ENCODE results near the gene PDIK1L. TPM values are rescaled to one million over a fixed set of nuclear protein-coding genes. Genes with fewer than 3 reads are reported as not detected.
A peak's percentile ranks its signal among the peaks of the same experiment; 100 is the strongest.

PDIK1L gene
- total and polyA plus RNA-seq, 9 of the 15 experiments (the other 6 are each of a cell fraction or from before 2014, with no cell fraction given): 12.8 to 30.2 (median 21.5) TPM

- TF ChIP-seq HNRNPUL1 (IDR thresholded peaks at IDR 0.05; ENCODE audit: low read length): no peak
- TF ChIP-seq CHD7 (IDR thresholded peaks at IDR 0.05; ENCODE audit: low read depth, low read length): no peak
- TF ChIP-seq CREB5 (CRISPR knock-in tag; IDR thresholded peaks at IDR 0.05): no peak
- TF ChIP-seq CHD4 (IDR thresholded peaks at IDR 0.05; ENCODE audit: insufficient read depth, insufficient replicate concordance, low read depth, low read length, poor library complexity, severe bottlenecking): no peak
- no peak for TF ChIP-seq CHD1 (IDR thresholded peaks at IDR 0.05; ENCODE audit: low read length)
- TF ChIP-seq ZNF551 (CRISPR knock-in tag; IDR thresholded peaks at IDR 0.05): no peak
- TF ChIP-seq POLR2G (IDR thresholded peaks at IDR 0.05; ENCODE audit: low read depth, low read length): peak; percentile 90
- TF ChIP-seq NONO (IDR thresholded peaks at IDR 0.05; ENCODE audit: low read depth in 2 of 2, low read length in 1 of 2): peak; percentile 47 to 58
- 0 out of 2 replicates have a peak, but pooled peaks have one; percentile 90 for TF ChIP-seq MTA3 (IDR thresholded peaks at IDR 0.05; ENCODE audit: borderline replicate concordance)
- no peak; the same call in 1 of the 2 replicates for TF ChIP-seq ETV5 (CRISPR knock-in tag; IDR thresholded peaks at IDR 0.05; ENCODE audit: low read depth)
- TF ChIP-seq MED1 (CRISPR knock-in tag; IDR thresholded peaks at IDR 0.05; ENCODE audit: borderline replicate concordance): no peak; the same call in 1 of the 2 replicates
- TF ChIP-seq C11orf30 (IDR thresholded peaks at IDR 0.05; ENCODE audit: low read depth): no peak
- TF ChIP-seq MEF2D (tag; conservative IDR thresholded peaks at IDR 0.05; ENCODE audit: low read depth): no peak
Measured at GRCh38 chr1:26110731-26111529, 694 bp upstream of the PDIK1L start (continued).
